ENCODE results near the gene CRTC3.

Gene CRTC3

DNA sequence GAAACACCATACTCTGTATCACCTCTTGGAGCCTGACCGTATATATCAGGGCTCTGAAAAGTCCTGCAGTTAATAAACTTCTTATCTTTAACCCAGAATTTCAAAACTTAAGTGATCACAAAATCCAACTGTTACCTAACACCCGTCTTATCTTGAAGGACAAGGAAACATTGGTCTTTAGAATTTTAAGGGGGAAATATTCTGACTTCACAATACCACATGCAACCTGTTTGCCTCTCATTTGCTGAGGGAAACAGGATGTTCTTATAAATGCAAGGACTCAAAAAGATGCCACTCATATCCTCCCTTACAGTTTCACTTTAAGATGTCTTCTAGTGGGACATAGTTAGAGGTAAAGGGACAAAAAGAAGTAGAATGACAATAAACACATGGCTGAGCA is 67.9 kb downstream of the CRTC3 start:
- no peak for DNase-seq

DNA sequence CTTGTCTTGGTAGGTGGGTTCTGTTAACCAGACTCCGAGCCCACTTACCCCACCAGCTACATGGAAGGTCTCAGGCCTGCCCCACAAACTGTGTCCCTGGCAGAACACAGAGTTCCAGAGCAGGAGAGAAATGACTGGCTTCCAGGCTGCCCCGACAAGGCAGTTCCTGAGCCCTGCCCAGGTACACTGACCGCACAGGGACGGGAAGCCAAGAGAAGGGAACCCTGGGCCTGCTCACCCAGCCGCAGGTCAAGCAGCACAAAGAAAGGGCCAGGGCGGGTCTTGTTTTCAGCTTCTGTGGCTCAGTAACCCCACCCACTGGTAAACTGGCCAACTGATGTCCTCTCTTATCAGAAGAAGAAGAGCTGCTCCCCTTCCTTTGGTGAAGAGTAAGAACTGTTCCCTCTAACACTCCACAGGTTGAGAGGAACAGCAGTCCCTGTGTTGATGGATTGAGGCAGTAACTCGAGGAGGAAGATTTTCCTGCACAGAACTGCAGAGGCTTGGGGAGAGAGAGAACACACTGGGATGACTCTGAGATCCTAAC is 68.4 kb downstream of the CRTC3 start:
- DNase-seq = no peak

- no peak for DNase-seq
Observed at GRCh38 chr15:90598679-90599078, 69.0 kb downstream of the CRTC3 start.

- DNase-seq = no peak
Observed at GRCh38 chr15:90599116-90599515, 69.4 kb downstream of the CRTC3 start.

DNA sequence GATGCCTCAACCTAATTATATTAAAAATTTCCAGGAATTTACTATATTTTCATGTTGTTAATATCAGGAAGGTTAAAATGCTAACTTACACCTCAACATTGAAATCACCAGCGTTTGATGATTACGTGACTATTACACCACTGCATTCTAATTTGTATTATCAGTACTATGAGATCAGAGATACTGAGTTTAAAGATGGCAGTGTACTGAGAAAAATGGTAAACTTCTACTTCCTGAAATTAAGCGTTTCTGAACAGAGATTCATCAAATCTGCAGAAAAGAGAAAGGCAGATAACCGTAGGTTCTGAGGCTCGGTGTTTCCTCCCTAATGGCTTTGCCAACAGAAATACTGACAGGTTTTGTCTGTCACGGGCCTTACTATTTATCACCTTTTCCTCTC is 69.9 kb downstream of the CRTC3 start:
- no peak for DNase-seq

DNA sequence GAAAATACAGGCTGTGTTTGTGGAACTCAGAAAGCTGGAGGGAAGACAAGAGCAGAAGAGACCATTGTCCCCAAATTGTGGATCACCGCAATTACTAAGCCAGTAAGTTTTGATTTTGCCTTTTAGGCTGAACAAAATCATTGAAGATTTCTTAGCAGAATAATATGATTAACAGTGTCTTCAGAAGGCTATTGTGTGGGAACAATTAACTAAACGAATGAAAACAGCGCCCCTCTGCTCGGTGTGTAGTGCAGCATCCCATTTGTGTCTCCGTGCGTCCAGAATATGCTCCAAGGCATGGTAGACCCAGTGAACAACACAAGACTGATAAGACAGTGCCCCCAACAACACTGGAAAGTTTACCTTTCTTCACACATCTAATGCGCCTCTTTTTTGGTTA is 71.2 kb downstream of the CRTC3 start:
- no peak for DNase-seq

DNA sequence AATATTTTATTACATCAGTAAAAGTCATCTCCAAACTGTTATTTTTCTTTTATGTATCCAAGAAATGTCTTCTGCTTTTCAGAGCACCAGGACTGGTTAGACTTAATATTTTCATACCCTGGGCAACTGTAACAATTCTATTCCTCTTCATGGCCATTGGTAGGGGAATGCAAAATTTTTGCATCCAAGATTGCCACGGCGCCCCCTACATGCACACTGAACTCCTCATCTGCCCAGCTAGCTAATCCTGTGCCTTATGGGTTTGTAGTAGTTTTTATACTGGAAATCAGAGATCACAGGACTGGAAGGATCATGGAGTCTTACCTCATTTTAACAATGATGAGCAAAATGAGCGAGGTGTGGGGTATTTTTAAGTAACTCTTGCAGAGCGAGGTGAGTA is 74.2 kb downstream of the CRTC3 start:
- DNase-seq = no peak

- no peak for DNase-seq
Observed at GRCh38 chr15:90606641-90607040, 76.9 kb downstream of the CRTC3 start.

DNA sequence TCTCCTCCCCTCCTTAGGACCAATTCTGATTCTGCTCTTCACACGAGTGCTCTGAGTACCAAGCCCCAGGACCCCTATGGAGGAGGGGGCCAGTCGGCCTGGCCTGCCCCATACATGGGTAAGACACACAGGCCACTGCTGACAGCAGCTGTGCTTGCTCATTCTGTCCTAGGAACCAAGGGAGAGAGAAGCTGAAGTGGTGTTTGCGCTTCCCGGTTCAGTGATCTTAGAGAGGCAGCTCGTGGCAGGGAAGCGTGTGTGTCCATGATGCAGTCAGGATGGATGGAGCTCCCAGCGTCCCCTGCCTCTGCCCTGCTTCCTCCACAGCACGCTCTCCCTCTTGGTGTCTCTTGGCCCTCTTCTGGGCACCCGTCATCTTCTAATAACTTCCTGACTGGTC is 77.6 kb downstream of the CRTC3 start:
- no peak for DNase-seq

- DNase-seq = no peak
Observed at GRCh38 chr15:90609242-90610180, 79.8 kb downstream of the CRTC3 start.

GRCh38 chr15:90610190-90610589 is 80.5 kb downstream of the CRTC3 start:
- no peak for DNase-seq

- DNase-seq = no peak
Observed at GRCh38 chr15:90611157-90611556, 81.4 kb downstream of the CRTC3 start.

- no peak for DNase-seq
Observed at GRCh38 chr15:90617171-90617570, 87.4 kb downstream of the CRTC3 start.

DNA sequence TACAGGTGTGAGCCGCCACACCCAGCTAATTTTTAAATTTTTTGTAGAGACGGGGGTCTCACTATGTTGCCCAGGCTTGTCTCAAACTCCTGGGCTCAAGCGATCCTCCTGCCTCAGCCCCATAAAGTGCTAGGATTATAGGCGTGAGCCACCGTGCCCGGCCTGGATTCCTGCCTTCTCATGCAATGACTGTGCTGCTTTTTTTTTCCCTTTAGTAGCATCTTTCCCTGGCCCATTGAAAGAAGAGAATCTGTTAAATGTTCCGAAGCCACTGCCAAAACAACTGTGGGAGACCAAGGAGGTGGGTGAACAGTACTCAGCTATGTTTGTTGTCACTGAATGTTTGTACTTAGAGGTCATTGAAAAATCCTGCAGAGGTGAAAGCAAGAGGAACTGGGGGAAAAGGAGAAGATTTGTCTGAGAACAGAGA is 88.0 kb downstream of the CRTC3 start:
- DNase-seq = no peak

DNA sequence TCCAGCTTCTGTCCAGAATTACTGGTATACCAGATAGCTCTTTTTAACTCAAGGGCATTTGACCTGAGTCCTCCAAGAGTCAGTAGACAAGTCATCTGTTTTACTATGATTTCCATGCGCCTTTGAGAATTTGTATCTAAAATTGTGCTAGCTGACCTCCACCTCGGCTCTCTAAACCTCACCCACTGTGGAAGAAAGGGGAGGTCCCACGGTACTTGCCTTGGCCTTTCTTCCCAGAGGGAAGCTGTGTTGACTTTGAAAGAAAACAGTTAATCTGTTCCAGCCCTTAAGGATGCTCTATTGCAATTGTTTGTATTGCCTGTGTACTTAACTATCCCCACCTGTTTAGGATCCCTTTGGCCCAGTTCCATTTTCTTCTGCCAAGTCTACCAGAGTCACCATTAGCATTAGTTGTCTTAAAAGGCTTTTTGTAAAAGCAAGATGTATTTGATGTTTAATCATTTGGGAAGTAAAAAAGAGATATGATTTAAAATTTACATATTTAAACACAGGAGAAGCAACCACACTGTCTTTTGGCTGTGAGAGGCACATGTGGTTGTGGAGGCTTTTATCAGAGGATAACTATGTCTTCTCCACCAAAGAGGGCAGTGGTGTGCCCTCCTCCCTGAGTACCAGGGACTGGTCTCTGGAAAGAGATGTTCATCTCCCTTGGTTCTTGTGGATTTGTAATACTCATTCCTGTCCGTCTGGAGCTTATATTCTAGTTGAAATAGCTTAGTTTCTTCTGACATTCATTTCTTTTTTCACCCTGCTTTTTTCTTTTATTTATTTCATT is 88.8 kb downstream of the CRTC3 start:
- DNase-seq = no peak

DNA sequence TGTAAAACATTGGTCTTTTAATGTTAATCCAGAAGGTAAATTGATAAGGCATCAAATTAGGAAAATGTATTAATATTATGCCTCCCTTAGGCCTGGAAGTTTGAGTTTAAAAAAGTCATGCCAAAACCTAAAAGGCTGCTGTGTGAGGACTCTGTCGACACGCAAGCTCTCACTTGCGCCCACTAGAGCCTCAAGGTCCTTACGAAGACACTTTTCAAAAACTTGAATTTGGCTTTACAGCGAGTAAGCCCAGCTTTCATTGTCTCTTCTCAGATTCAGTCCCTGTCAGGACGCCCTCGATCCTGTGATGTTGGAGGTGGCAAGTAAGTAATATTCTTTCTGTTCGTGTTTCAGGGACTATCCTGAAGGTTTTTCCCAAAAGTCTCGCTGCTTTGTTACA is 89.7 kb downstream of the CRTC3 start:
- no peak for DNase-seq

DNA sequence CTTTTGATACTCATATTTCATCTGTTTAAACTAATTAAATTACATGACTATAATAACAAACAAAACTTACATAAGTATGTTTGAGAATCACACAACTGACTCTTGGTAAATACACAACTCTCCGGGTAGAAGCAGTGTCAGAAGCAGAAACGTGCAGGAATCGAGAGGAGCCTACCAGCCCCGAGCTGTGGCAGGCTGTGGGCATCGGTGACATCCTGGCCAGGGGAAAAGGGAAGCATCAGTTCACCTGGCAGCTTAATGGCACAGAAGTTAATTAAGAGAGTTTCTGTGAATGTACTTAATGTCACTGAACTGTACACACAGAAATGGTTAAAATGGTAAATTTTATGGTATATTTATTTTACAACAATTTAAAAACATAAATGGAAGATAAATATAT is 90.2 kb downstream of the CRTC3 start:
- DNase-seq = no peak

DNA sequence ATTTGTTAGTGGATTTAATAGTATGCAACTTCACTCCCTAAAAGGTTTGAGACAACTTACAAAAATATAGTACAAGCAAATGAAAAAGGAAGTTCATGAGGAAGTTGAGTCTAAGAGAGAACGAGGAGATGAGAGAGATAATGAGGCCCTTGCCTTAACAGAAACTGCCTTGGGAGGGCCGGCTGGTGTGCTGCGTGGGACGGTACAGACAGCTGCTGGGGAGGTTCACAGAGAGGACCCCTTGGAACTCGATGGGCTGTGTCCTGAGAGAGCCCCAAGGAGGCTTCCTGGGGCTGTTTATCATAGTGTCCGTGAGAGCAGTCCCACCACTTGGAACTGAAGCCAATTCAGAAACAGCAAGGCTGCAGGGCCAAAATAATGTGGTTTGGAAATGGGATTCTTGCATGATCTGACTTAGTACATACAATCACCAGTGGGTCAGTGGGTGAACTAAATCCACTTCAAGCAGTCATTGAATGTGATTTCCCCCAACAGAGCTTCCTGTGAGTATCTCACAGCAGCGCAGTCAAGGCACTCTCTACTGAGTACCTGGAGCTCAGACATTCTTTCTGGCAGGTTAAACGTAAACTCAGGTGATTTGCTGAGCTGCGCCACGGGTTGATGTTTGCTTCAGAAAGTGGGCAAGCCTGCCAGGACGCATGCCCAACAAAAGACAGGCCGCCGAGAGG is 90.8 kb downstream of the CRTC3 start:
- DNase-seq = no peak

GRCh38 chr15:90623854-90624253 is 94.1 kb downstream of the CRTC3 start:
- DNase-seq = no peak

DNA sequence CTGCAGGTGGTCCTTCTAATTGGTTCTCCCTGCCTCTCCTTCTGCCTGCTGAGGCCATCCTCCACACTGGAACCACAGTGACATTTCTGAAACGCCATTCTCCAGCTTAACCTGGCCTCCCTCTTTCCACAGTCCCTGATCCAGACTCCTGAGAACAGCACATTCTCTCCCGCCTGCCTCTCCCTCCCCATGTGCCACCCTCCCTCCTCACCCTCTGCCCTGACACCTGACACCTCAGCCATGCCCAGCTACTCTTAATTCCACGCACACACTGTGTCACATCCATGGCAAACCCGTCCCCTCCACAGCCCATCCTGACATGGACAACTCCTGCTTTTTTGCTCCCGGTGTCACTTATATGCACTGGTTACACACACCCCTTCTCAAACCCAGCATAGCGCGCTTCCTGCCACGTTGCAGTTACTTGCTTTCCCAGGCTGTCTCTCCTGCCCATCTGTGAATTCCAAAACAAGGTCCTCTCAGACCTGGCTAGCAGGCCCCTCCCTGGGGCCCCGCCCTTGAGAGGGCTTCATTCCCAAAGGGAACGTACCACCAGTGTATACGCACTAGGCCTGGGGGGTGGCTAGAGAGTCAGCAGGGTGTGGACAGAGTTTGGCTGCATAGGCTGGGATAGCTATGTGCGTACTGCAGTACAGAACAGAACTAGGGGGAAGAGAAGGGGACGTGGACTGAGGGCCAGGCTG is 94.7 kb downstream of the CRTC3 start:
- no peak for DNase-seq

- no peak for DNase-seq
Observed at GRCh38 chr15:90625037-90625436, 95.3 kb downstream of the CRTC3 start.

DNA sequence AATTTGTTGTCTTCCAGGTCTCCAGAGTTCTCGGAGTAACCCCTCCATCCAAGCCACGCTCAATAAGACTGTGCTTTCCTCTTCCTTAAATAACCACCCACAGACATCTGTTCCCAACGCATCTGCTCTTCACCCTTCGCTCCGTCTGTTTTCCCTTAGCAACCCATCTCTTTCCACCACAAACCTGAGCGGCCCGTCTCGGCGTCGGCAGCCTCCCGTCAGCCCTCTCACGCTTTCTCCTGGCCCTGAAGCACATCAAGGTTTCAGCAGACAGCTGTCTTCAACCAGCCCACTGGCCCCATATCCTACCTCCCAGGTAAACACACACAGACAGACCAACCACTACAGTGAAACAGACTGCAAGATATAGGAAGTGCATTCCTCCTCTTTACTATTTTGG is 99.5 kb downstream of the CRTC3 start:
- DNase-seq = no peak

DNA sequence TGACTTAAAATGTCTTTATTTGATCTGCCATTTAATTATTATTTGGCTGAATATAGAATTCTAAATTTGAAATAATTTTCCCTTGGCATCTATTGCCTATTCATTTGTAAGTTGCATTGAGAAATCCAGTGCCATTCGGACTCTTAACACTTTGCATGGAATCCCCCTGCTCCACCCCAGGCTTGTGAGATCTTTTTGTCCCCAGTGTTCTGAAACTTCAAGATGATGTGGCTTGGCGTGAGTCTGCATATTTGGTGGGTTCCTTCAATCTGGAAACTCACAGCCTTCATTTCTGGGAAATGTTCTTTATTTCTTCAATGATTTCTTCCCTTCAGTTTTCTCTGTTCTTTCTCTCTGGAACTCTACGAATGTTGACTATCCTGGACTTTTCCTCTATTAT is 103.6 kb downstream of the CRTC3 start:
- no peak for DNase-seq

All from right forelimb (tissue), 1 donor.